Hepatocyte (in vitro differentiated cells): ENCODE data around the gene TIAM1. TPM values are rescaled to one million over a fixed set of nuclear protein-coding genes. Genes with fewer than 3 reads are reported as not detected.

Source experiments
- DNase-seq: peaks from one replicate; pipeline ENCODE4 v3.0.0-alpha.2; 2016; ENCODE audit warnings: low spot score
- H2AFZ ChIP-seq: fragments of 200-600 bp; sonication (generic); 2 replicates; pipeline ENCODE4 v1.6.0; 2016; ENCODE audit warnings: antibody characterized with exemption, mild to moderate bottlenecking
- H3K27ac ChIP-seq: fragments of 200-600 bp; sonication (generic); 2 replicates; pipeline ENCODE4 v1.5.1; 2016; ENCODE audit warnings: mild to moderate bottlenecking
- H3K27me3 ChIP-seq: fragments of 200-600 bp; sonication (generic); 2 replicates; pipeline ENCODE4 v1.6.1; 2016
- H3K36me3 ChIP-seq: fragments of 200-600 bp; sonication (generic); replicated peaks from 2 replicates; pipeline ENCODE4 v1.5.1; 2016; ENCODE audit warnings: low read depth; ENCODE audit not compliant: insufficient read depth
- H3K4me1 ChIP-seq: fragments of 200-600 bp; sonication (generic); 2 replicates; pipeline ENCODE4 v1.5.1; 2016; ENCODE audit warnings: mild to moderate bottlenecking, moderate library complexity; ENCODE audit not compliant: insufficient read depth
- H3K4me2 ChIP-seq: fragments of 200-600 bp; sonication (generic); 2 replicates; pipeline ENCODE4 v1.6.0; 2016
- H3K4me3 ChIP-seq: fragments of 200-600 bp; sonication (generic); 2 replicates; pipeline ENCODE4 v1.5.1; 2016; ENCODE audit warnings: mild to moderate bottlenecking
- H3K79me2 ChIP-seq: fragments of 200-600 bp; sonication (generic); 2 replicates; pipeline ENCODE4 v1.6.0; 2017; ENCODE audit warnings: mild to moderate bottlenecking
- H3K9me2 ChIP-seq: fragments of 200-600 bp; sonication (generic); replicated peaks from 2 replicates; pipeline ENCODE4 v1.6.0; 2017; ENCODE audit warnings: mild to moderate bottlenecking; ENCODE audit not compliant: insufficient read depth
- H3K9me3 ChIP-seq: fragments of 200-600 bp; sonication (generic); 2 replicates; pipeline ENCODE4 v1.5.1; 2016; ENCODE audit warnings: low read depth, mild to moderate bottlenecking
- H4K20me1 ChIP-seq: fragments of 200-600 bp; sonication (generic); 2 replicates; pipeline ENCODE4 v1.6.0; 2016; ENCODE audit warnings: mild to moderate bottlenecking; ENCODE audit not compliant: insufficient read depth, poor library complexity, severe bottlenecking
- EZH2 ChIP-seq: fragments of 200-600 bp; sonication (generic); IDR thresholded peaks from 2 replicates; pipeline ENCODE4 v1.6.1; 2016; ENCODE audit warnings: antibody characterized with exemption, mild to moderate bottlenecking, borderline replicate concordance
- EZH2phosphoT487 ChIP-seq: fragments of 200-600 bp; sonication (generic); IDR thresholded peaks from one replicate; pipeline ENCODE4 v1.6.1; 2018; ENCODE audit warnings: antibody characterized with exemption, mild to moderate bottlenecking, low read depth, moderate library complexity; ENCODE audit not compliant: unreplicated experiment, severe bottlenecking
- WGBS: methylation state at CpG from one replicate; pipeline ENCODE4 v1.1.6; 2016; ENCODE audit warnings: low lambda C conversion rate; ENCODE audit errors: missing lambda C conversion rate; 5-methylcytosine and 5-hydroxymethylcytosine counted together
- polyA plus RNA-seq: library from polyadenylated mRNA; unstranded; fragments of >200 nt; fragmentation: Nextera tagmentation; extraction: Ambion mirVana; gene quantifications from 2 replicates; pipeline ENCODE4 v1.2.1, GENCODE V29; 2016
- total RNA-seq: library from RNA; depleted of rRNA; stranded (reverse); fragments of >200 nt; gene quantifications from 2 replicates; pipeline ENCODE4 v1.2.3, GENCODE V29; 2014
- TF ChIP-seq, protein P1 (sequence below): fragments of 200-600 bp; sonication (generic); IDR thresholded peaks from 2 replicates; pipeline ENCODE4 v1.5.1; 2016; ENCODE audit warnings: antibody characterized with exemption, mild to moderate bottlenecking; ENCODE audit not compliant: poor library complexity

TIAM1 gene
- total and polyA plus RNA-seq, 2 experiments from 2014 or later: 8.8 TPM

DNA sequence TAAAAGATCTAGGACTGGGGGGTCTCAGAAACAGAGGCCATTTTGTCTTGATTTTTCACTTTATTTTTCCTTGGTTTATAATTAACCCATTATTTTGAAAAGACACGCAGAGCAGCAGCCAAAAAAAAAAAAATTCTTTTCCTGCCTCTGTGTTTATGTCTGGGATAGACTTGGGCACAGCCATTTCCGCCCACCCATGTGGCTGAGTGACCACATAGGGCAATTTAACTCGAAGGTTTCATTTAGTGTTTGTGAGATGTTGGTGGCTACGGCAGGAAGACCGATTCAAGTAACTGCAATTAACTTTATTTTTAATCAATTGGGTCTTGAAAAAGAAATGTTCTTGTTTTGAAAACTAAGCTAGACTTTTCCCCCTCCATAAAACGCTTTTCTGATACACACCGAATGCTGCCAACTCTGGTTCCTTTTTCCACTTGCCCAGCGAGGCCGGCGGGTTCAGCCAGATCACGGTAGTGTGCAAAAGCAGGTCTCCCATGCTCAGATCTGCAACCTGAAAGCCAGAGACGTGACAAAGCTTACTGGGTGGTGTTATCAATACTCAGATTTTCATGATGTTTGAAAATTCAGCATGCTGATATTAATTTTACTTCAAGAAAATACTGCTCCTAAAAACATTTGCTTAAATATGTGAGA lies 208.4 kb downstream of the TIAM1 start:
- no peak for DNase-seq
- no peak overlapping the region for H3K27ac ChIP-seq
- no peaks in the 10 kb centered on the region for H3K27me3 ChIP-seq
- H3K9me3 ChIP-seq: no peaks in the 10 kb centered on the region
- H3K79me2 ChIP-seq: no peaks in the 10 kb centered on the region
- H3K4me3 ChIP-seq: no peak overlapping the region
- H2AFZ ChIP-seq: no peak overlapping the region
- H3K4me2 ChIP-seq: no peak overlapping the region
- H3K9me2 ChIP-seq: no peaks in the 10 kb centered on the region
- 87% methylated on average over 12 of the region's 12 CpGs for WGBS
- no peaks in the 10 kb centered on the region for H3K36me3 ChIP-seq
- TF ChIP-seq EZH2phosphoT487: no peak
- no peak for TF ChIP-seq EZH2
- H4K20me1 ChIP-seq: no peaks in the 10 kb centered on the region
- no peaks in the 10 kb centered on the region for H3K4me1 ChIP-seq

DNA sequence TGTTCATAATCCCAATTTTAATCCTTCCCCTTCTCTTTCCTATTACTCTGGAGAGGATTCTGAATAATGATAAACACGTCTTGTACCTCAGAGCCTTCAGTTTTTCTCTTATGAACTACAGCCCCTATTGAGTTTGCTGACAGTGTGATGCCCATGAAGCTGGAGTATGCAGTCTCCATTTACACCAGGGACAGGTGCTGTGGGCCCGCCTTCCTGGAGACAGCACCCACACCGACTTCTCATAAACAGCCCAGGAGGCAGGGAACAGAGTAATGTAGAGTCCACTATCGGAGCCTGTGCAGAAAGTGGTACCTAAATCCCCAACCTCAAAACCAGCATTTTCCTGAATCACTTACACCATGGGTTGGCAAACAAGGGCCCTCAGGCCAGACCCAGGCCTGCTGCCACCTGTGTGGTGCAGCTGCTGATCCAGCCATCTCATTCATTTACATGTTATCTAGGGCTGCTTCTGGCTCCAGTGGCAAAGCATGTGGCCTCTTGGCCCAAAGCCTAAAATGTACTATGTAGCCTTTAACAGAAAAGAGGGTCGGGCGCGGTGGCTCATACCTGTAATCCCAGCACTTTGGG lies 210.7 kb downstream of the TIAM1 start:
- Histone ChIP-seq H2AFZ (no peak overlapping the region), H3K4me3 (no peak overlapping the region), H3K4me1 (no peaks in the 10 kb centered on the region), H3K79me2 (no peaks in the 10 kb centered on the region), H4K20me1 (no peaks in the 10 kb centered on the region), H3K4me2 (no peak overlapping the region), H3K27me3 (no peaks in the 10 kb centered on the region), H3K27ac (no peak overlapping the region), H3K36me3 (no peaks in the 10 kb centered on the region), H3K9me3 (no peaks in the 10 kb centered on the region), H3K9me2 (no peaks in the 10 kb centered on the region)
- DNase-seq: no peak
- WGBS: 98% methylated on average over 7 of the region's 7 CpGs
- TF ChIP-seq EZH2phosphoT487 (no peak), EZH2 (no peak)
- TF ChIP-seq, protein P1, sequence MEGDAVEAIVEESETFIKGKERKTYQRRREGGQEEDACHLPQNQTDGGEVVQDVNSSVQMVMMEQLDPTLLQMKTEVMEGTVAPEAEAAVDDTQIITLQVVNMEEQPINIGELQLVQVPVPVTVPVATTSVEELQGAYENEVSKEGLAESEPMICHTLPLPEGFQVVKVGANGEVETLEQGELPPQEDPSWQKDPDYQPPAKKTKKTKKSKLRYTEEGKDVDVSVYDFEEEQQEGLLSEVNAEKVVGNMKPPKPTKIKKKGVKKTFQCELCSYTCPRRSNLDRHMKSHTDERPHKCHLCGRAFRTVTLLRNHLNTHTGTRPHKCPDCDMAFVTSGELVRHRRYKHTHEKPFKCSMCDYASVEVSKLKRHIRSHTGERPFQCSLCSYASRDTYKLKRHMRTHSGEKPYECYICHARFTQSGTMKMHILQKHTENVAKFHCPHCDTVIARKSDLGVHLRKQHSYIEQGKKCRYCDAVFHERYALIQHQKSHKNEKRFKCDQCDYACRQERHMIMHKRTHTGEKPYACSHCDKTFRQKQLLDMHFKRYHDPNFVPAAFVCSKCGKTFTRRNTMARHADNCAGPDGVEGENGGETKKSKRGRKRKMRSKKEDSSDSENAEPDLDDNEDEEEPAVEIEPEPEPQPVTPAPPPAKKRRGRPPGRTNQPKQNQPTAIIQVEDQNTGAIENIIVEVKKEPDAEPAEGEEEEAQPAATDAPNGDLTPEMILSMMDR: no peak

DNA sequence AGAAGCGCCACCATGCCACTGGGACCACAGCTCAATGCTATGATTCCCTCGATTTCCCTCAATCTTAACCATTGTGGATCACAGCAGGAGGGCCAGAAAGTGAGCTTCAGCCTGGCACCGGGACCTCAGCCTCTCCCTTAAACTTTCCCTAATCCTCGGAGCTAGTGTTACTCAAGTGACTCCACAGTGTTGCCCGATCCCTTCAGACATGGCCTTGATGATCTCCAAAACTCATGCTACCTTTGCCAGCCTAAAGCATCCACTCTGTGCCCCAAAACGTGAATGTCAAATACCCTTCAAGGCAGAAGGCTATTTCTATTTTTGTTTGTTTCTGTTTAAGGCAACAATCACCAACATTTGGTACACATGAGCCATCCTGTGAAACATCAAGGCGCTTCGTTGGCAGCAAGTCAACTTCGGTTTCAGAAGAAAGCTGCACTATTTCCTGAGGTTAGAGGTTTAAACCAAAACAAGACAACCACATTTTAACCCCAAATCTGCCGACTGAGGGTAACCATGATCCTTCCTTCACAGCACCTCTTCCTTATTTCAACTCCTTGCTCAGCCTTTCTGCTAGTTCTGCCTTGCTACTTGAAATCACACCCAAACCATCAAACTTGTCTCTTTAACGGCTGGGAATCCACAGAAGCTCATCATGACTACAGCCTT lies 211.4 kb downstream of the TIAM1 start:
- no peaks in the 10 kb centered on the region for H3K4me1 ChIP-seq
- H2AFZ ChIP-seq: no peak overlapping the region
- H4K20me1 ChIP-seq: no peaks in the 10 kb centered on the region
- DNase-seq: no peak
- no peak overlapping the region for H3K4me3 ChIP-seq
- no peaks in the 10 kb centered on the region for H3K27me3 ChIP-seq
- no peak overlapping the region for H3K27ac ChIP-seq
- no peak for TF ChIP-seq EZH2
- H3K4me2 ChIP-seq: no peak overlapping the region
- no peaks in the 10 kb centered on the region for H3K9me2 ChIP-seq
- H3K79me2 ChIP-seq: no peaks in the 10 kb centered on the region
- no peaks in the 10 kb centered on the region for H3K9me3 ChIP-seq
- 83% methylated on average over 11 of the region's 11 CpGs for WGBS
- no peaks in the 10 kb centered on the region for H3K36me3 ChIP-seq

DNA sequence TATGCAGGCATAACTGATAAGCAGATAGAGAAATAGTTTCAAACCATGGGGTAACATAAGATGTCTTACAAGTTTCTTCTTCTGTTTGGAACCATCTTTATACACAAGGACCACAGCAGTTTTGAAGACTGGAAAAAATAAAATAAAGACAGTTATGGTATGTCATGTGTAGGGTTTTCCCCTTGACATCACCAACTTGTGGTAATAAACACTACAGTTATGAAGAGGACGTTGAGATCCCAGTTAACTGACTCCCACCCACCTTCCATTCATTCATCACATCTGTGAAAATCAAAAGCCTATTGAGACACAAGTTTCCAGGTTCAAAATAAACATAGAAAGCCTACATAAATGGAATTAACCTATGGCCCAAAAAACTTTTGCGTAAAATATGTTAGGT lies 213.2 kb downstream of the TIAM1 start:
- no peaks in the 10 kb centered on the region for H3K9me2 ChIP-seq
- H3K4me1 ChIP-seq: no peaks in the 10 kb centered on the region
- no peak for DNase-seq
- H3K27me3 ChIP-seq: no peaks in the 10 kb centered on the region
- no peak overlapping the region for H3K27ac ChIP-seq
- H3K9me3 ChIP-seq: no peaks in the 10 kb centered on the region
- H3K36me3 ChIP-seq: no peaks in the 10 kb centered on the region
- H4K20me1 ChIP-seq: no peaks in the 10 kb centered on the region
- no peak overlapping the region for H3K4me2 ChIP-seq
- TF ChIP-seq EZH2phosphoT487 (no peak), EZH2 (no peak)
- TF ChIP-seq, protein P1: no peak
- H3K79me2 ChIP-seq: no peaks in the 10 kb centered on the region
- 95% methylated on average over 2 of the region's 2 CpGs for WGBS
- H3K4me3 ChIP-seq: no peak overlapping the region
- H2AFZ ChIP-seq: no peak overlapping the region
